Vagina (tissue), 2 donors: ENCODE measurements around the gene MRPL10.

Experiments used
- POLR2AphosphoS5 ChIP-seq, 2 donors: sonication (generic); formaldehyde crosslinking; IDR thresholded peaks; one replicate each; pipeline ENCODE4 v1.9.0; 2017; ENCODE audit warnings: antibody characterized with exemption in 2 of 2, mild to moderate bottlenecking in 2 of 2, low read depth in 1 of 2; ENCODE audit not compliant: insufficient read depth in 1 of 2
- TF ChIP-seq, protein P1 (sequence below), 3 experiments: fragments of 450-650 bp in 2 of 3; fragments of 200-600 bp in 1 of 3; sonication (generic) in 1 of 3; IDR thresholded peaks; one replicate each; pipeline ENCODE4 v1.5.1; 2017 to 2019; ENCODE audit warnings: antibody characterized with exemption in 3 of 3, mild to moderate bottlenecking in 2 of 3, moderate library complexity in 2 of 3

DNA sequence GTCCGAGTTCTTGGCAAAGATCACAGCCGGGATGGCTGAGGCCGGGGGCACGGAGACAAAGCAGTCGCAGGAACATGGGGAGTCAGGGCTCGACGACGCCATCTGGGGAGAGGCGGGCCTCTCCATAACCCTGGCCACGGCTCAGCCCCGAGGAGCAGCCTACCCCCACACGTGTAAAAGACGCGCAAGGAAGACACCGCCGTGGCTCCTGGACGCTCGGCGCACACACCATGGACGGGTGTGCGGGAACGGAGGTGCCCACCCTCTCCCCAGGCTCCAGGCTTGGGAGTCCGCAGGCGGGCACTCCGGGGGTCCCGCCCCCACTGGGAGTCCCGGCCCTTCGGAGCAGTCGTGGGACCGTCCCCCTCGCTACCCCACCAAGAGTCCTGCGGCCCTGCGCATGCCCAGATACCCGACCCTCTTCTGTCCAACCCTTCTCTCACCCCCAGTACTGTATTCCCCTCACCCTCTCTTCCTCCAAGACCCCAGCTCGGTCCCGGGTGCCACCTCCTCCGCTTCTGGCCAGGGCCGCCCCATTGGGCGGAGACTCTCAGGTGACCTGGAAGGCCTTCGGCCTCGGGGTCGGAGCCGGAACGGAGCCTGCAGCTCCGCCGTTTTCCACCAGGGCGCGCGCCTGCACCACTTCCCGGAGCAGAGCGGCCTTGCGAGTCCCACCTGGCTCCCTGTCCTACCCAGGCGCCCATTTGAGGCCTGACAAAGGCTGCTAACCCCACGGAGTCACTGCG lies 9.6 kb upstream of the MRPL10 start, which contains the start of gene SCRN2:
- TF ChIP-seq, protein P1, sequence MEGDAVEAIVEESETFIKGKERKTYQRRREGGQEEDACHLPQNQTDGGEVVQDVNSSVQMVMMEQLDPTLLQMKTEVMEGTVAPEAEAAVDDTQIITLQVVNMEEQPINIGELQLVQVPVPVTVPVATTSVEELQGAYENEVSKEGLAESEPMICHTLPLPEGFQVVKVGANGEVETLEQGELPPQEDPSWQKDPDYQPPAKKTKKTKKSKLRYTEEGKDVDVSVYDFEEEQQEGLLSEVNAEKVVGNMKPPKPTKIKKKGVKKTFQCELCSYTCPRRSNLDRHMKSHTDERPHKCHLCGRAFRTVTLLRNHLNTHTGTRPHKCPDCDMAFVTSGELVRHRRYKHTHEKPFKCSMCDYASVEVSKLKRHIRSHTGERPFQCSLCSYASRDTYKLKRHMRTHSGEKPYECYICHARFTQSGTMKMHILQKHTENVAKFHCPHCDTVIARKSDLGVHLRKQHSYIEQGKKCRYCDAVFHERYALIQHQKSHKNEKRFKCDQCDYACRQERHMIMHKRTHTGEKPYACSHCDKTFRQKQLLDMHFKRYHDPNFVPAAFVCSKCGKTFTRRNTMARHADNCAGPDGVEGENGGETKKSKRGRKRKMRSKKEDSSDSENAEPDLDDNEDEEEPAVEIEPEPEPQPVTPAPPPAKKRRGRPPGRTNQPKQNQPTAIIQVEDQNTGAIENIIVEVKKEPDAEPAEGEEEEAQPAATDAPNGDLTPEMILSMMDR (IDR thresholded peaks at IDR 0.05) = peak; percentile 94 to 99 (median 99)
- TF ChIP-seq POLR2AphosphoS5 (IDR thresholded peaks at IDR 0.05; ENCODE audit: insufficient read depth in 1 of 2, low read depth in 1 of 2) = peak; percentile 65 to 69
